Right atrium auricular region (tissue), 2 donors: Measurements from ENCODE around the gene CEACAM6. TPM values are rescaled to one million over a fixed set of nuclear protein-coding genes. Genes with fewer than 3 reads are reported as not detected.

Experiments
- DNase-seq: peaks from one replicate; pipeline ENCODE4 v3.0.0-alpha.2; 2019; ENCODE audit warnings: low spot score
- H3K27ac ChIP-seq, 2 donors: fragments of 200-600 bp; sonication (generic); 1 replicate in 1 of 2; 2 replicates in 1 of 2; pipeline ENCODE4 v1.5.1; 2016 to 2019
- H3K27me3 ChIP-seq, 2 donors: fragments of 200-600 bp; sonication (generic); one replicate each; pipeline versions ENCODE4 v1.5.1 to v1.6.0; 2017 to 2019
- H3K36me3 ChIP-seq: fragments of 200-600 bp; sonication (generic); one replicate; pipeline ENCODE4 v1.5.1; 2016
- H3K4me1 ChIP-seq, 2 donors: fragments of 200-600 bp; sonication (generic); one replicate each; pipeline versions ENCODE4 v1.5.1 to v1.6.0; 2017 to 2019
- H3K4me3 ChIP-seq, 2 donors: fragments of 200-600 bp; sonication (generic); 1 replicate in 1 of 2; 2 replicates in 1 of 2; pipeline ENCODE4 v1.5.1; 2017 to 2019; ENCODE audit warnings: mild to moderate bottlenecking in 1 of 2, moderate library complexity in 1 of 2
- H3K9me3 ChIP-seq, 2 donors: fragments of 200-600 bp; sonication (generic); one replicate each; pipeline ENCODE4 v1.5.1; 2019
- CTCF ChIP-seq, 2 donors: fragments of 200-600 bp; sonication (generic); IDR thresholded peaks; one replicate each; pipeline ENCODE4 v1.5.1; 2019; ENCODE audit warnings: antibody characterized with exemption in 2 of 2
- total RNA-seq, 2 donors: library from RNA; depleted of rRNA; stranded (reverse); fragments of >200 nt; gene quantifications; one replicate each; pipeline ENCODE4 v1.1.0, GENCODE V29; 2016

CEACAM6 gene
- total RNA-seq, 2 donors from 2014 or later, result not detected

GRCh38 chr19:41726493-41726892 is 28.8 kb upstream of the CEACAM6 start:
- H3K27ac ChIP-seq, result no peak overlapping the region
- H3K4me1 ChIP-seq, result no peaks in the 10 kb centered on the region
- no peak for DNase-seq
- H3K9me3 ChIP-seq, result no peaks in the 10 kb centered on the region
- no peak for TF ChIP-seq CTCF (IDR thresholded peaks at IDR 0.05)
- H3K27me3 ChIP-seq, result no peaks in the 10 kb centered on the region
- H3K36me3 ChIP-seq, result no peaks in the 10 kb centered on the region
- H3K4me3 ChIP-seq, result no peak overlapping the region

DNA sequence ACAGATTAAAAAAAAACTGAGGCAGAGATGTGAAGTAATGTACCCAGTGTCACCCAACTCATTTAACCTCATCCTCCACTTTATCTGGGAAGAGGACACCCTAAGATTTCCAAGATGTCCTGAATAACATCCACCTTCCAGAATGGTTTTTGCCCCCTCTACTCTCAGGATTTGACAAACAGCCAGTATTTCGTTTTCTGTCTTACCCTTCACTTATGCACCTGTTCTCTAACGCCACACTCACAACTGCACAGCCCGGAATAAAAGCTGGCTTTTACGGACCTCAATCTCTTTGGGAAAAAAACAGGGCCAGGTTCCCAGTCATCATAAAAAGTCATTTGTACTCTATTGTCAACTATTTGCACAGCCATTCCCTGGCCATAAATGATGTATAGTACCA is 21.2 kb upstream of the CEACAM6 start:
- TF ChIP-seq CTCF (IDR thresholded peaks at IDR 0.05), result no peak
- H3K27ac ChIP-seq, result no peak overlapping the region
- H3K27me3 ChIP-seq, result no peaks in the 10 kb centered on the region

GRCh38 chr19:41734585-41734984 is 20.7 kb upstream of the CEACAM6 start:
- Histone ChIP-seq H3K36me3 (no peaks in the 10 kb centered on the region), H3K27ac (no peak overlapping the region), H3K4me1 (no peaks in the 10 kb centered on the region), H3K9me3 (no peaks in the 10 kb centered on the region), H3K4me3 (no peak overlapping the region), H3K27me3 (no peaks in the 10 kb centered on the region)
- no peak for DNase-seq
- no peak for TF ChIP-seq CTCF (IDR thresholded peaks at IDR 0.05)

More for the DNA sequence above, 21.2 kb upstream of the CEACAM6 start:
- H3K36me3 ChIP-seq, result no peaks in the 10 kb centered on the region
- no peak for DNase-seq
- H3K9me3 ChIP-seq, result no peaks in the 10 kb centered on the region
- no peaks in the 10 kb centered on the region for H3K4me1 ChIP-seq
- H3K4me3 ChIP-seq, result no peak overlapping the region

- H3K9me3 ChIP-seq, result no peaks in the 10 kb centered on the region
- no peaks in the 10 kb centered on the region for H3K36me3 ChIP-seq
- no peaks in the 10 kb centered on the region for H3K4me1 ChIP-seq
- DNase-seq, result no peak
- TF ChIP-seq CTCF (IDR thresholded peaks at IDR 0.05), result no peak
- H3K27ac ChIP-seq, result no peak overlapping the region
- H3K27me3 ChIP-seq, result no peaks in the 10 kb centered on the region
- no peak overlapping the region for H3K4me3 ChIP-seq
Measured at GRCh38 chr19:41735071-41735600, 20.2 kb upstream of the CEACAM6 start.

GRCh38 chr19:41739361-41739760 is 16.0 kb upstream of the CEACAM6 start:
- Histone ChIP-seq H3K4me1 (no peaks in the 10 kb centered on the region), H3K9me3 (no peaks in the 10 kb centered on the region), H3K36me3 (no peaks in the 10 kb centered on the region), H3K27me3 (no peaks in the 10 kb centered on the region), H3K4me3 (no peak overlapping the region), H3K27ac (no peak overlapping the region)
- no peak for DNase-seq
- TF ChIP-seq CTCF (IDR thresholded peaks at IDR 0.05), result no peak
